Fibroblast of pulmonary artery (primary cell): ENCODE data around the gene SWI5.
A peak's percentile ranks its signal among the peaks of the same experiment; 100 is the strongest.
"Not testable (repeated sequence)": the region's sequence is repeated elsewhere in the genome, so short reads cannot be mapped to it uniquely, and the experiment has no call there.

Experiments used
- DNase-seq: peaks from one replicate; pipeline ENCODE4 v3.0.0-alpha.2; 2010; ENCODE audit warnings: low read depth
- H3K4me3 ChIP-seq: replicated peaks from 2 replicates; pipeline ENCODE4 v1.5.1; 2011; ENCODE audit warnings: low read depth, mild to moderate bottlenecking, control low read depth, low read length, moderate library complexity
- TF ChIP-seq, protein P1 (sequence below): IDR thresholded peaks from 2 replicates; pipeline ENCODE4 v1.5.1; 2011; ENCODE audit warnings: mild to moderate bottlenecking, control low read depth, low read length, inconsistent platforms; ENCODE audit errors: missing control alignments

Gene SWI5

DNA sequence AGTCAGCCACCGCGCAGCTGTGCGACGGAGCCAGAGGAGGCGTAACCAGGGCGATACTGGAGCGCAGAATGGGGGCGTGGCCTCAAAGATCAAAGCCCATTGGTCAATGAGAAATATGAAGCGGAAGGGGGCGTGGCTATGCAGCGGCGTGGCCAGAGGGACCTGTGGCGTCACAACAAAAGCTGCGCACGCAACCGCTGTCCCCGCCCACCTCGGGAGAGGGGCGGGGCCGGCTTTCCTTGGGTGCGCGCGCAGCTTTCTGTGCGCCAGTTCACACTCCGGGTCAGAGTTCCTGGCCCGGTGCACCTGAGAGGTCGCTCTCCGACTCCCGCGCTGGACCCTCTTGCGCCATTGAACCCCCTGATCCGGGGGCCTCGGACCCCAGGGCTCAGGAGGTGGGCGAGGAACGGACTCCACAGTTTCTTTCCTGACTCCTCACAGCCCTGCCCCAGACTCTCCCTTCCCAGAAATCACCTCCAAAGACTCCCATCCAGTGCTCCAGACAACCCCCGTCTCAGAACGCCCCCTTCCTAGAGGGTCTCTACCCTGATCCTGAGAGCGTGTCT is at the start of gene SWI5:
Gene SWI5, plus strand, starts transcription at position 269 of the 566 bp plus-strand sequence.
- DNase-seq: peak; percentile 100
- H3K4me3 ChIP-seq: peak within 1 kb of the TSS; percentile 98
- TF ChIP-seq, protein P1, sequence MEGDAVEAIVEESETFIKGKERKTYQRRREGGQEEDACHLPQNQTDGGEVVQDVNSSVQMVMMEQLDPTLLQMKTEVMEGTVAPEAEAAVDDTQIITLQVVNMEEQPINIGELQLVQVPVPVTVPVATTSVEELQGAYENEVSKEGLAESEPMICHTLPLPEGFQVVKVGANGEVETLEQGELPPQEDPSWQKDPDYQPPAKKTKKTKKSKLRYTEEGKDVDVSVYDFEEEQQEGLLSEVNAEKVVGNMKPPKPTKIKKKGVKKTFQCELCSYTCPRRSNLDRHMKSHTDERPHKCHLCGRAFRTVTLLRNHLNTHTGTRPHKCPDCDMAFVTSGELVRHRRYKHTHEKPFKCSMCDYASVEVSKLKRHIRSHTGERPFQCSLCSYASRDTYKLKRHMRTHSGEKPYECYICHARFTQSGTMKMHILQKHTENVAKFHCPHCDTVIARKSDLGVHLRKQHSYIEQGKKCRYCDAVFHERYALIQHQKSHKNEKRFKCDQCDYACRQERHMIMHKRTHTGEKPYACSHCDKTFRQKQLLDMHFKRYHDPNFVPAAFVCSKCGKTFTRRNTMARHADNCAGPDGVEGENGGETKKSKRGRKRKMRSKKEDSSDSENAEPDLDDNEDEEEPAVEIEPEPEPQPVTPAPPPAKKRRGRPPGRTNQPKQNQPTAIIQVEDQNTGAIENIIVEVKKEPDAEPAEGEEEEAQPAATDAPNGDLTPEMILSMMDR: no peak

DNA sequence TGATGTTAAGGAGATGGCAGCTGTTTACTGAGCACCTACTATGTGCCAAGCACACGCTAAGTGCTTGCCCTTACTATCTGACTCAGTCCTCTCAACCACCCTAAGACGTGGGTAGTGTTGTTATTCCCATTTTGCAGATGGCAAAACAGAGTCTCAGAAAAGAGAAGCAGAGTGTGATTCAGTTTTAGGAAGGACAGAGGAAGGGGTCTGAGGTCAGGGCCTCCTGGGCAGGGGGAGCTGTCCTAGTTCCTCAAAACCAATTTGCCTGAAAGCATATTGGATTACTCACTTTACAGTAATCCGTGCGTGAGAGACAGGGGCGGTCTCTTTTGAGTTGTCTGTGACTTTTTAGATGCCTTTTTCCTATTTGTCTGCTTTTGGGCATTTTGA is 49.7 kb upstream of the SWI5 start:
- H3K4me3 ChIP-seq: no peak overlapping the region
- DNase-seq: no peak
- TF ChIP-seq, protein P1: no peak

DNA sequence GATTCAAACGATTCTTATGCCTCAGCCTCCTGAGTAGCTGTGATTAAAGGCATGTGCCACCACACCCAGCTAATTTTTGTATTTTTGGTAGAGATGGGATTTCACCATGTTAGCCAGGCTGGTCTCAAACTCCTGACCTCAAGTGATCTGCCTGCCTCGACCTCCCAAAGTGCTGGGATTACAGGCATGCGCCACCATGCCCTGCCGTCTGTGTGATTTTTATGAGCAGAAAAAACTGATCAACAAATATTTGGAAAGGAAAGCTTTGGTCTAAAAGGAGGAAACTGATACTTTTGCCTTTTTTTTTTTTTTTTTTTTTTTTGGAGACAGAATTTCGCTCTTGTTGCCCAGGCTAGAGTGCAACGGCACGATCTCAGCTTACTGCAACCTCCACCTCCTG is 45.2 kb upstream of the SWI5 start:
- DNase-seq, H3K4me3 ChIP-seq: not testable (repeated sequence)

DNA sequence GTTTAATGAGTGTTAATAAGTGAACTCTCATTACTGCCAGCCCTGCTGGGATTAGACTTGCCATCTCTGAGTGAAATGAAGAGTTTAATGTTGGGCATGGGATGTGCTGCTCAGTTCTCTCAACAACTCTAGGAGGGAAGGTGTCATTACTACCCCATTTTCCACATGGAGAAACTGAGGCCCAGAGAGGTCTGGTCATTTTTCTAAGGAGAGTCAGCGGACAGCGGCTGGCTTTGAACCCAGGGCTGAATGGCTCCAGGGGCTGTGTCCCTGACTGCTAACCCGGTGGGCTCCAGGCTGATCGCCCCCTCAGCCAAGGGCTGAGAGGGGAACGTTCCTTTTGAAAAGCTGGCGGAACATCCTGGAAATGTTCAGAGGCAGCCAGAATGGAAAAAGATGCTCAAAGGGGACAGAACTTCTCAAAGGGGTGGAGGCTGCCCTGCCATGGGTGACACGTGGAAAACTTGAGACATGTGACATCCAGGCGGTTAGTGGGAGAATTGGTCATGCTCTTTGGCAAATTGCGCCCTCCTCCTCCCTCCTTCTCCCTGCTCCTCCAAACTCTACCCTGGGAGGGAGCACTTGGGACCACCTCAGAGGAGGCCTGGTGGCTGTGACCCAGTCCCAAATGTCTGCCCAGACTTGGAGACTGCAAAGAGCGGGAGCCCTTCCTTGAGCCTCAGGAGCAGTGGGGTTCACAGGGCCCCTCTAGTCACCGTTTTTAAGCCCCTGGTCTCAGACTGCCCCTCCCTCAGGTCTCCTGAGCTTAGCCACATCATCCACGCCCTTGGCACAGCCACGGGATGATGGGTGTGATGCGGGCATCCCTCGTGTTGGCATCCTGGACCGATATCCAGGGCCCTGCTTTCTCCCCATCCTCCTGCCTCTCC is 44.2 kb upstream of the SWI5 start:
- no peak overlapping the region for H3K4me3 ChIP-seq
- TF ChIP-seq, protein P1: no peak
- DNase-seq: no peak

GRCh38 chr9:128232528-128233428 is 43.3 kb upstream of the SWI5 start:
- TF ChIP-seq, protein P1: no peak
- no peak overlapping the region for H3K4me3 ChIP-seq

GRCh38 chr9:128233817-128234406 is 42.2 kb upstream of the SWI5 start:
- TF ChIP-seq, protein P1: no peak
- no peak for DNase-seq
- no peak overlapping the region for H3K4me3 ChIP-seq

More at GRCh38 chr9:128232528-128233428, 43.3 kb upstream of the SWI5 start:
- DNase-seq: no peak
